K562 treated with DMSO at 1 percent for 24 hours (cell line): ENCODE results near the gene EPHX1. TPM values are rescaled to one million over a fixed set of nuclear protein-coding genes. Genes with fewer than 3 reads are reported as not detected.

Source experiments
- total RNA-seq: library from RNA; unstranded; fragments of 300-600 nt; gene quantifications from 2 replicates; pipeline ENCODE4 v1.2.3, GENCODE V29; 2022; ENCODE audit warnings: low read depth; ENCODE audit not compliant: insufficient read depth

Gene EPHX1
- total RNA-seq = 68.7 and 75.5 TPM in 2 replicates

GRCh38 chr1:225809842-225810578, at the start of gene EPHX1:
TSS of gene EPHX1 (plus strand) at chr1:225810124. CDS start at chr1:225828730, 18,606 bp downstream.

GRCh38 chr1:225777583-225778336, 32.2 kb upstream of the EPHX1 start, which contains the start of gene SRP9:
TSS of gene SRP9 (plus strand) at chr1:225777826. CDS start at chr1:225777941, 115 bp downstream.

DNA sequence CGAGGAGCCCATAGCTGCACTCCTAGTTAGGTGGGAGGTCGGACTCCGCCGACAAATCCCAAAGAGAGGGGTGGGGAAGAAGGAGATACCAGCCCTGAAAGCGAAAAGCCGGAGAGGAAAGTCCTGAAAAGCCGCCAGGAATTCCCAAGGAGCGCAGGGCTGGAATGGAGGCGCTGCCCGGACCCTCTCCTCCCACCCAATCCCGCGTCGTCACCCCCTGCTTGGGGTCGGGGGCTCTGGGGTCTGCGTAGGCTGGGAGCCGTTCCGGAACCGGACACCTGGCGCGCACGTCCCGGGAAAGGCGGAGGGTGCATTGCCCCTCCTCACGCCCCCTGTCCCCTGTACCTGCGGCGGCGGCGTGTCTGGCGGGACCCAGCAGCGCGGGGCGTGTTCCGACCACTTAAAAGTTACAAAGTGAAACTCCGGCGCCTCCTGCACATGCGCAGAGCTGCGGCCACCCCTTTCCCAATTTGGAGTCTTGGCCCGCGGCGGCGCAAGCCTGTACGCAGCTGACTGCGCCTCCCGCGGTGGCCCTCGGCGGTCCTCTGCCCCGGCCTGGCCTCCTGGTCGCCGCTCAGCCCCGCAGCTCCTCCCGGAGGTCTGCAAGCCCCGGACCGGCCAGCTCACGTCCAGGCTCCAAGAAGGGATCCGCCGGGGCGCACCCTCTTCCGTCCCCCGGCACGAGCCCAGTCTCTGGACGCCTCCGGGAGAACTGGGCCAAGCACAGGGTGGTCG, 72.2 kb downstream of the EPHX1 start, which contains the start of gene TMEM63A:
TMEM63A (minus strand) TSS at position 422 of the 735 bp plus-strand sequence. CDS start 4,800 bp downstream, outside the sequence.

DNA sequence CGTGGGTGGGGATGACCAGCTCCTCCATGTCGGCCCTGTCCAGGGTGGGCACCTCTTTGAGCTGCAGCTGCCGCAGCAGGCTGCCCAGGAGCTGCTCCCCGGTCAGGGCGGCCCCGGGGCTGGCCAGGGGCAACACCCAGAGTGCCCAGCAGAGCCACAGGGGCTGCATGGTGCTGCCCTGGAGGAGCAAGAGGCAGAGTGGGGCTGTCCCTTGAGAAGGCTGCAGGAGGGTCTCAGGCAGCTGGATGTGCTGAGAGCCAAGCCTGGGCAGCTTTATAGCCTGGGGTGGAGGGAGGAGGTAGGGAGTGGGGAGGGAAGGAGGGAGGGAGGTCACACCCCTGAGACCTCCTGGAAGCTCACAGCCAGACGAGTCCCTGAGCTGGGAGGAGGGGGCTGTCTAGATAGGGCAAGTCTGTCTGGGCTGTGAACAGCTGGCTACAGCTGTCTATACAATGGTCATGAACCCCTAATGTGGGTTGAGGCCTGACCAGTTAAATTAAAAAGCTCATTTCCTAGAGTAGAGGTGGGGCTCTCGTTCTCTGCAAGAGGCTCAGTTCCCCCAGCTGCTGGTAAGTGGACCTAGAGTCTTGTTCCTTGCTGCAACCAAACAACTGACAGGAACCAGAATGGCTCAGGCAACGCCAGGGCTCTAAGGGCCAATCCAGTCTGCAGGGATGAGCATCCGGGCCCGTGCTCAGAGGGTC, 79.1 kb downstream of the EPHX1 start, which contains the start of gene LEFTY1:
LEFTY1 (minus strand) TSS at position 249 of the 704 bp plus-strand sequence; CDS start at position 169, 80 bp downstream.

Other genes with a start within 250 kb of the EPHX1 start
- gene ENAH, start 157.0 kb upstream of the EPHX1 start, total RNA-seq = 0.17 TPM in 1 of 2 replicates, not detected in the other
- gene SRP9, start 32.3 kb upstream of the EPHX1 start, total RNA-seq = 198 and 224 TPM in 2 replicates
- 33.8 and 34.2 TPM in 2 replicates for gene TMEM63A, start 72.3 kb downstream of the EPHX1 start, total RNA-seq
- not detected in 2 replicates for gene LEFTY1, start 79.0 kb downstream of the EPHX1 start, total RNA-seq
- 230 and 244 TPM in 2 replicates for gene PYCR2, start 114.1 kb downstream of the EPHX1 start, total RNA-seq
- 3.6 and 4.0 TPM in 2 replicates for gene LEFTY2, start 131.1 kb downstream of the EPHX1 start, total RNA-seq
- 12.3 and 16.1 TPM in 2 replicates for gene SDE2, start 189.2 kb downstream of the EPHX1 start, total RNA-seq